Activated CD8-positive, alpha-beta T cell treated with anti-CD3 and anti-CD28 coated beads, Interleukin-2, amount 10 ng/mL, durations not matched to agents 7 days and 5 days (primary cell): Measurements from ENCODE around the gene PLCH1. TPM values are rescaled to one million over a fixed set of nuclear protein-coding genes. Genes with fewer than 3 reads are reported as not detected.

ENCODE experiments used
- ATAC-seq: fragments of 150-1000 bp; cut with Tn5 transposase; one replicate; pipeline ENCODE4 v1.10.0; 2021; ENCODE audit warnings: moderate library complexity
- CTCF ChIA-PET: fragments of 350-600 bp; sonication (Branson Sonifier 250); formaldehyde crosslinking; loops from one replicate; lab custom pipeline; 2021; ENCODE audit warnings: antibody characterized with exemption; lab: Charles Lee
- POLR2A ChIA-PET: fragments of 350-600 bp; sonication (Branson Sonifier 250); formaldehyde crosslinking; loops from one replicate; lab custom pipeline; 2021; ENCODE audit warnings: antibody characterized with exemption; lab: Charles Lee
- DNase-seq: peaks from one replicate; pipeline ENCODE4 v3.0.0-alpha.2; 2020
- H3K27ac Mint-ChIP-seq: one replicate; pipeline ENCODE4 v1.8.0; 2021; ENCODE audit warnings: mild to moderate bottlenecking, mixed read lengths
- H3K27me3 Mint-ChIP-seq: one replicate; pipeline ENCODE4 v1.8.0; 2021; ENCODE audit warnings: low read depth, mixed read lengths
- H3K36me3 Mint-ChIP-seq: one replicate; pipeline ENCODE4 v1.8.0; 2021; ENCODE audit warnings: low read depth, mixed read lengths
- H3K4me1 Mint-ChIP-seq: one replicate; pipeline ENCODE4 v1.8.0; 2021; ENCODE audit warnings: low read depth, mixed read lengths
- H3K4me3 Mint-ChIP-seq: one replicate; pipeline ENCODE4 v1.8.0; 2021; ENCODE audit warnings: mild to moderate bottlenecking, mixed read lengths
- H3K9me3 Mint-ChIP-seq: one replicate; pipeline ENCODE4 v1.8.0; 2022; ENCODE audit warnings: mixed read lengths; ENCODE audit not compliant: insufficient read depth
- total RNA-seq, 2 experiments: library from RNA; stranded (reverse); gene quantifications; one replicate each; pipeline ENCODE4 v1.2.3, GENCODE V29; 2021

Gene PLCH1
- total RNA-seq, 2 experiments from 2014 or later = 2.0 to 2.4 TPM

- ATAC-seq (no peak), DNase-seq (no peak)
- Mint-ChIP-seq H3K36me3 (no peaks in the 10 kb centered on the region), H3K27ac (no peak overlapping the region), H3K4me1 (peaks cover 29% of the 10 kb centered on the region), H3K9me3 (no peaks in the 10 kb centered on the region), H3K4me3 (no peak overlapping the region), H3K27me3 (peaks cover 3% of the 10 kb centered on the region)
- ChIA-PET CTCF (no interaction called here), POLR2A (no interaction called here)
Measured at GRCh38 chr3:155332716-155333115, 412.2 kb downstream of the PLCH1 start.

- CTCF ChIA-PET = no interaction called here
- peaks cover 3% of the 10 kb centered on the region for H3K27me3 Mint-ChIP-seq
- H3K4me1 Mint-ChIP-seq = peaks cover 25% of the 10 kb centered on the region
- DNase-seq (no peak), ATAC-seq (no peak)
- POLR2A ChIA-PET = no interaction called here
- H3K27ac Mint-ChIP-seq = no peak overlapping the region
- no peak overlapping the region for H3K4me3 Mint-ChIP-seq
- no peaks in the 10 kb centered on the region for H3K9me3 Mint-ChIP-seq
- H3K36me3 Mint-ChIP-seq = no peaks in the 10 kb centered on the region
Measured at GRCh38 chr3:155331078-155331477, 413.8 kb downstream of the PLCH1 start.

GRCh38 chr3:155330370-155330769, 414.5 kb downstream of the PLCH1 start:
- DNase-seq = no peak
- peaks cover 18% of the 10 kb centered on the region for H3K4me1 Mint-ChIP-seq
- H3K9me3 Mint-ChIP-seq = no peaks in the 10 kb centered on the region
- ChIA-PET POLR2A (no interaction called here), CTCF (no interaction called here)
- H3K36me3 Mint-ChIP-seq = no peaks in the 10 kb centered on the region
- no peak overlapping the region for H3K27ac Mint-ChIP-seq
- peaks cover 3% of the 10 kb centered on the region for H3K27me3 Mint-ChIP-seq
- H3K4me3 Mint-ChIP-seq = no peak overlapping the region
- ATAC-seq = no peak

GRCh38 chr3:155329513-155330048, 415.3 kb downstream of the PLCH1 start:
- Mint-ChIP-seq H3K36me3 (no peaks in the 10 kb centered on the region), H3K9me3 (no peaks in the 10 kb centered on the region), H3K4me3 (no peak overlapping the region), H3K27me3 (peaks cover 3% of the 10 kb centered on the region), H3K4me1 (peaks cover 10% of the 10 kb centered on the region), H3K27ac (no peak overlapping the region)
- no peak for DNase-seq
- CTCF ChIA-PET = no interaction called here
- no peak for ATAC-seq
- POLR2A ChIA-PET = no interaction called here

GRCh38 chr3:155327871-155328270, 417.0 kb downstream of the PLCH1 start:
- Mint-ChIP-seq H3K36me3 (no peaks in the 10 kb centered on the region), H3K27ac (no peak overlapping the region), H3K4me3 (no peak overlapping the region), H3K4me1 (no peaks in the 10 kb centered on the region), H3K9me3 (no peaks in the 10 kb centered on the region), H3K27me3 (peaks cover 3% of the 10 kb centered on the region)
- ChIA-PET POLR2A (no interaction called here), CTCF (no interaction called here)
- DNase-seq (no peak), ATAC-seq (no peak)

GRCh38 chr3:155327430-155327829, 417.4 kb downstream of the PLCH1 start:
- CTCF ChIA-PET = no interaction called here
- ATAC-seq (no peak), DNase-seq (no peak)
- Mint-ChIP-seq H3K9me3 (no peaks in the 10 kb centered on the region), H3K4me3 (no peak overlapping the region), H3K27ac (no peak overlapping the region), H3K27me3 (peaks cover 3% of the 10 kb centered on the region), H3K4me1 (no peaks in the 10 kb centered on the region), H3K36me3 (no peaks in the 10 kb centered on the region)
- POLR2A ChIA-PET = no interaction called here

- Mint-ChIP-seq H3K27ac (no peak overlapping the region), H3K4me1 (no peaks in the 10 kb centered on the region), H3K4me3 (no peak overlapping the region), H3K27me3 (peaks cover 3% of the 10 kb centered on the region), H3K9me3 (no peaks in the 10 kb centered on the region), H3K36me3 (no peaks in the 10 kb centered on the region)
- DNase-seq (no peak), ATAC-seq (no peak)
- ChIA-PET CTCF (no interaction called here), POLR2A (no interaction called here)
Measured at GRCh38 chr3:155326901-155327300, 418.0 kb downstream of the PLCH1 start.

- H3K9me3 Mint-ChIP-seq = no peaks in the 10 kb centered on the region
- no peaks in the 10 kb centered on the region for H3K4me1 Mint-ChIP-seq
- ChIA-PET CTCF (no interaction called here), POLR2A (no interaction called here)
- peaks cover 3% of the 10 kb centered on the region for H3K27me3 Mint-ChIP-seq
- DNase-seq = no peak
- no peak overlapping the region for H3K4me3 Mint-ChIP-seq
- H3K27ac Mint-ChIP-seq = no peak overlapping the region
- ATAC-seq = no peak
- H3K36me3 Mint-ChIP-seq = no peaks in the 10 kb centered on the region
Measured at GRCh38 chr3:155326244-155326643, 418.6 kb downstream of the PLCH1 start.

Other genes starting within 250 kb of the PLCH1 start
- gene C3orf33, start 61.2 kb upstream of the PLCH1 start, total RNA-seq = 1 to 10 TPM in 1 of 2 experiments, under 1 TPM in 1; 0.60 to 1.3 TPM
- gene SLC33A1, start 109.4 kb upstream of the PLCH1 start, total RNA-seq = 10 to 100 TPM; 20.0 to 20.2 TPM
- gene GMPS, start 125.6 kb upstream of the PLCH1 start, total RNA-seq = 100 to 1,000 TPM; 102 to 109 TPM